GM12873 (cell line): ENCODE measurements around the gene DBH.

Experiments used
- TF ChIP-seq, protein P1 (sequence below): IDR thresholded peaks from 2 replicates; pipeline ENCODE4 v1.5.1; 2012; ENCODE audit warnings: low read depth, mild to moderate bottlenecking, moderate library complexity, low read length, control low read depth; ENCODE audit not compliant: insufficient read depth; ENCODE audit errors: missing control alignments

The DBH gene

DNA sequence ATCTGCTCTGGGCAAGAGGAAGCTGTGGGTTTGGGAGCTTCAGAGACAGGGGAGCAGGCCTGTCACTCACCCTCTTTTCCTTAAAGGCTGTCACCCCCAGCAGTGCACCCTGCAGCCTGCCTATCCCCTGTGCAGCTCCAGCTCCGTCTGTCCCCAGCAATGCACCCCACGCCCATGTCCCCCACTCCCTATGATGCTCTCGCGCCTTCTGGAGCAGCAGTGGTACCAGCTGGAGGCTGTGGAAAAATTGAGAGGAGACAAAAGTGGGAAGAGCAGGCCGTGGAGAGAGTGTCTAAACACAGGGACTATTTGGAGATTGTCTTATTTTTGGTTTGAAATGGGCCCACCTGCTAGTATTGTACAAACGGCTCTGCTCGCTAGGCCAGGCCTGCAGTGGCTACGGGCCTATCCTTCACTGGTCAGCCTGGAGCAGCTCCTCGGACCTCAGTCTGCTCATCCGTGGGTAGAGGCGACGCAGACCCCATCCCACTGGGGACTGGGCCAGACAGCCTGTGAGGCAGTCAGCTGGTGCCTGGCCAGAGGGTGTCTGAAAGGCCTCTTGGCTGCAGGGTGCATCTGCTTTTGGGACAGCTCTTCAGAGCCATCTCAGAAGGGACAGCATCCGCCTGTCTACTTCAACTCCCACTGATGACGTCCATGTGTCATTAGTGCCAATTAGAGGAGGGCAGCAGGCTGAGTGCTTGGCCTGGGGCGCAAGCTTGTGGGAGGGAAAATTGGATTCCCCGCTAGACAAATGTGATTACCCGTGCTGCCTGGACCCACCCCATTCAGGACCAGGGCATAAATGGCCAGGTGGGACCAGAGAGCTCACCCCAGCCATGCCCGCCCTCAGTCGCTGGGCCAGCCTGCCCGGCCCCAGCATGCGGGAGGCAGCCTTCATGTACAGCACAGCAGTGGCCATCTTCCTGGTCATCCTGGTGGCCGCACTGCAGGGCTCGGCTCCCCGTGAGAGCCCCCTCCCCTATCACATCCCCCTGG, at the start of gene DBH:
DBH (plus strand) TSS at position 831 of the 999 bp plus-strand sequence; CDS start at position 840, 9 bp downstream.
- TF ChIP-seq, protein P1, sequence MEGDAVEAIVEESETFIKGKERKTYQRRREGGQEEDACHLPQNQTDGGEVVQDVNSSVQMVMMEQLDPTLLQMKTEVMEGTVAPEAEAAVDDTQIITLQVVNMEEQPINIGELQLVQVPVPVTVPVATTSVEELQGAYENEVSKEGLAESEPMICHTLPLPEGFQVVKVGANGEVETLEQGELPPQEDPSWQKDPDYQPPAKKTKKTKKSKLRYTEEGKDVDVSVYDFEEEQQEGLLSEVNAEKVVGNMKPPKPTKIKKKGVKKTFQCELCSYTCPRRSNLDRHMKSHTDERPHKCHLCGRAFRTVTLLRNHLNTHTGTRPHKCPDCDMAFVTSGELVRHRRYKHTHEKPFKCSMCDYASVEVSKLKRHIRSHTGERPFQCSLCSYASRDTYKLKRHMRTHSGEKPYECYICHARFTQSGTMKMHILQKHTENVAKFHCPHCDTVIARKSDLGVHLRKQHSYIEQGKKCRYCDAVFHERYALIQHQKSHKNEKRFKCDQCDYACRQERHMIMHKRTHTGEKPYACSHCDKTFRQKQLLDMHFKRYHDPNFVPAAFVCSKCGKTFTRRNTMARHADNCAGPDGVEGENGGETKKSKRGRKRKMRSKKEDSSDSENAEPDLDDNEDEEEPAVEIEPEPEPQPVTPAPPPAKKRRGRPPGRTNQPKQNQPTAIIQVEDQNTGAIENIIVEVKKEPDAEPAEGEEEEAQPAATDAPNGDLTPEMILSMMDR = no peak

DNA sequence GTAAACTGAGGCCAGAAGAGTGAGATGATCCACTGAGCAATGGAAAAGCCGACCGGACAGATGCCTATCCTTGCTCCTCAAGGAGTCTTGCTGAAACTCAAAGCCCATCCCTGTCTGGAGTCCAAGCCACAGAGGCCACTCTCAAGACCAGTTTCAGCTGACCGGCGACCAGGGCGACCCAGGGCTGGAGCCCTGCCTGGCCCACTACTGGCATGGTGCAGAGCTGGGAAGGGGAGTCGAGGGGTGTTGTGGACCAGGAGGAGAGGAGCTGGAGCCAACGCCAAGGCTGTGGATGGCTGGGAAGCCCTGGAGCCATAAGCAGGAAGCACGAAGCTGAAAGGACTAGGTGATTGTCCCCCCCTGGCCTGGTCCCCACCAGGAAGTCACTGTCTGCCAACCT, 49.1 kb upstream of the DBH start:
- TF ChIP-seq, protein P1 = no peak

DNA sequence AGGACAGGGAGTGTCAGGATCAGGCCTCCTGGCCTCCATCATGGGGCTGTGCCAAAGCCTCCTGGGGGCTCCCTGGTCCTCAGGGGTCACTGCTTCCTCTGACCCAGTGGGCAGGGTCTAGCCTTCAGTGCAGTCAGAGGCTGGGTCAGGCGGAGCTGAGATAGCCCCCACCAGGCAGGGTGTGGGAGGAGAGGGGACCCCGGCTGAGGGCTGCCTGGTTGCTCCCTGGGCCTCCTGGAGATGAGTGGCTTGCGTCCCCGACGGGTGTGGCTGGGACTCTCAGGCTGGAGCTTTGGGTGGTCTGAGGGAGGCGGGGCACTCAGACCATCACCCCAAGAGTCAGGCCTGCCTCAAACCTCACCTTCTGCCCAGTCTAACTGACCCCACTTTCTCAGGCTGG, 48.7 kb upstream of the DBH start:
- TF ChIP-seq, protein P1 = no peak

DNA sequence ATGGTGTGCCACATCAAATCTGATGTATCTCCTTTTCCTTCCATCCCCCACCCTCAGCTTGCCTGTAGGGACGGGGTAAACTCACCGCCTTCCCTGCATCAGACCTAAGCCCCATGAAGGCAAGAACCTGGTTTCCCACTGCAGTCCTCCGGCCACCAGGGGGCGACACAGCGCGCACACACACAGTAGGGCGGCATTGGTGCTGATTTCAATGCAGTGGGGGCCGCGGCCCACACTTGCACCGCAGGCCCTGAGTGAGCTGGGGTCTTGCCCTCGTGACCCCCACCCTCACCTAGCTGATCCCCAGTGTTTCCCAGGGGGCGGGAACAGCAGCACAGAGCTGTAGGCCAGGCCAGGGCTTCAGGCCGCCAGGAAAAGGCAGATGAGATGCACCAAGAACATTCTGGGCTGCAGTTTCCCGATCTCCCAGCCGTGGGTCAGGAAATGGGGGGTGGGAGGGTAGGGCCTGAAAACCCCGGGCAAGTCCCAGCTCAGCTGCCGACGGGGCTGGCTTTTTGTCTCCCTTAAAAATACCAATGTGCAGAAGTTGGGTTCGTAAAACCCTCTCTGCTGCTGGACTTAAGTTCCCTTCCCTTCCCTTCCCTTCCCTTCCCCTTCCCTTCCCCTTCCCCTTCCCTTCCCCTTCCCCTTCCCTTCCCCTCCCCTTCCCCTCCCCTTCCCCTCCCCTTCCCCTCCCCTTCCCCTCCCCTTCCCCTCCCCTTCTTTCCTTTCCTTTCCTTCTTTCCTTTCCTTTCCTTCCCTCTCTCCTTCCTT, 46.5 kb upstream of the DBH start:
- TF ChIP-seq, protein P1 = peak; percentile 75

DNA sequence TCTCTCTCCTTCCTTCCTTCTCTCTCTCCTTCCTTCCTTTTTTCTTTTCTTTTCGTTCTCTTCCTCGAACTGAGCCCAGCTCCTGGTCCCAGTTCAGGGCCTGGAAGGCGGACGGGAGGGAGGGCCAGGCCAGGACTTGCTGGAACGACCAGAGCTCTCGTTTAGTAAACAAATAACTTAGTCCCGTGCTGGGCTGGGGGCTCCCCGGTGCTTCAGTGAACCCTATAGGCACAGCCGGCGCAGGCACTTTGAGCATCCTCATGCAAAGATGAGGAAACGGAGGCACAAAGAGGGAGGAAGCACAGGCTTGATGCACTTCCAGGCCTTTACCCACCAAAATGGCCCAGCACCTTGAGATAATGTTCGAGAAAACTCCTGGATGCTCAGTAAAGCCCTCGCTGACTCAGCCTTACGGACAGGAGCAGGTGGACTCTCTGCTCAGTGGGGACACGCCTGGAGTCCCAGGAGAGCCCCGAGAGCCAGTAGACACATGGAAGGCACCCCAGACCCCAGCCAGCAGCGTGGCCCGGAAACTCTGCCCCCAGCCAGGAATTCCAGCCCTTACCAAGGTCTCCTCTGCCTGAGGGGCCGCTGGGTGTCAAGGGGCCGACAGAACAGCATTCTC, 45.8 kb upstream of the DBH start:
- TF ChIP-seq, protein P1 = no peak

DNA sequence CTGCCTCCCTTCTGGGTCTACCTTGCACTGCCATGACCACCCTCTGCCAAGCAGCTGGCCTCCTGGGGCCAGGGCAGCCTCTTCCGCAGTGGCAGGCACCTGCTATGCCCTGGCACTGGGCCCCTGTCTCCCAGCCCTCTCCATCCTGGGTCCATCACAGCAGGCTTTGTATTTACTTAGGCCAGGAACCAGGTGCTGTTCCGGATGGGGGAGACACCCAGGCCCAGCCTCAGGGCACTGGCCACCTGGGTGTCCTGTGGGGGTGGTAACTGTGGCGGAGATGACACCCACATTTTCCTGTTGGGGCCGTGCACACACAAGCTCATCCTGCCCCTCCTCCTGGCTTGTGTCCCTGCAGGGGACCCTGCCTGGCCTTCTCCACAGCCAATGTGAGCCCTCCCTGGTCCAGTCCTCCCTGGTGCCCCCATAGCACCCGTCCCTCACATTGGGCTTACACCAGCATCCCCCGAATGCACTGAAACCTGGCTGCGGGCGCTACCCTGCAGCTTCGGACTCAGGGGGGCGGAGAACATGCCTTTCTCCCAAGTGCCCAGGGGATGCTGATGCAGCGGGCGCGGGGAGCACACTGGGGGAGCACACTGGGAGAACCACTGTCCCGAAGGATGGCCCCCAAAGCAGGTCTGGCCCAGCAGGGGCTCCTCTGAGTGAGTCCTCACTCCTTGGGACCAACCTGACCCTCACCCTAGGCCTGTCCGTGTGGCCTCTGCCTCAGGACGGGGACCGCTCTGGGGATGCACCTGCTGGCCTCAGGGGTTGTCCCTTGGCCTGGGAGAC, 44.9 kb upstream of the DBH start:
- TF ChIP-seq, protein P1 = no peak
